Upper lobe of left lung (tissue), 4 donors: ENCODE measurements around the gene ZBTB46.

Experiments
- CTCF ChIP-seq, 6 experiments: fragments of 450-650 bp in 4 of 6; fragments of 200-600 bp in 2 of 6; sonication (generic) in 2 of 6; IDR thresholded peaks; one replicate each; pipeline ENCODE4 v1.5.1; 2016 to 2019; ENCODE audit warnings: antibody characterized with exemption in 6 of 6
- POLR2AphosphoS5 ChIP-seq, 2 donors: sonication (generic); formaldehyde crosslinking; IDR thresholded peaks; one replicate each; pipeline ENCODE4 v1.5.1; 2017; ENCODE audit warnings: antibody characterized with exemption in 2 of 2

GRCh38 chr20:63767456-63767855 is 63.6 kb downstream of the ZBTB46 start:
- no peak for TF ChIP-seq CTCF (IDR thresholded peaks at IDR 0.05)
- TF ChIP-seq POLR2AphosphoS5 (IDR thresholded peaks at IDR 0.05), result no peak
